ENCODE measurements around the gene HPS4. TPM values are rescaled to one million over a fixed set of nuclear protein-coding genes. Genes with fewer than 3 reads are reported as not detected.

The HPS4 gene
- total and polyA plus RNA-seq, 9 donors, result 18.9 to 37.8 (median 32.5) TPM

DNA sequence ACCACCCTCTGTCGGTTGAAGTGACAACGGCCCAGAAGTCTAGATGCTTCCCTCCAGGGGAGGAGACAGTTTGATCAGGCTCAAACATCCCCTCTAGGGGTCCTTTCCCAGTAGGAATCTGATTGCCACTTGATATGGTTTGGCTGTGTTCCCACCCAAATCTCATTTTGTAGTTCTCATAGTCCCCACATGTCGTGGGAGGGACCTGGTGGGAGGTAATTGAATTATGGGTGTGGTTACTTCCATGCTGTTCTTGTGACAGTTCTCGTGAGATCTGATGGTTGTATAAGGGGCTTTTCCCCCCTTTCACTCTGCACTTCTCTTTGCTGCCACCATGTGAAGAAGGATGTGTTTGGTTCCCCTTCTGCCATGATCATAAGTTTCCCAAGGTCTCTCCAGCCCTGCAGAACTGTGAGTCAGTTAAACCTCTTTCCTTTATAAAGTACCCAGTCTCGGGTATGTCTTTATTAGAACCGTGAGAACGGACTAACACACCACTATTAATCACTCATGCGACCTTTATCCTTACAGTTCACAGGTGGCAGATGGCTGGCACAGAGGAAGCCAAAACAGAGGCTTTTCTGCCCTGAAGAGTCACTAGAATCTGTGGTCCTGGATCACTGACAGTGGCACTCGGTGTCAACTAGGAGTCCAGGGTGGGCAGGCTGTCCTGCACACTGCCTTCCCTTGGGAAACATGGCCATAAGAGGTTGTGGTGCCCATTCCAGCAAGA is 33.0 kb downstream of the HPS4 start:
- WGBS, 3 donors, result 82 to 86% (median 86%) methylated on average over 9 of the region's 9 CpGs
- TF ChIP-seq EP300 (IDR thresholded peaks at IDR 0.05), result no peak
- TF ChIP-seq POLR2A (IDR thresholded peaks at IDR 0.05), result no peak
- TF ChIP-seq, protein P1, sequence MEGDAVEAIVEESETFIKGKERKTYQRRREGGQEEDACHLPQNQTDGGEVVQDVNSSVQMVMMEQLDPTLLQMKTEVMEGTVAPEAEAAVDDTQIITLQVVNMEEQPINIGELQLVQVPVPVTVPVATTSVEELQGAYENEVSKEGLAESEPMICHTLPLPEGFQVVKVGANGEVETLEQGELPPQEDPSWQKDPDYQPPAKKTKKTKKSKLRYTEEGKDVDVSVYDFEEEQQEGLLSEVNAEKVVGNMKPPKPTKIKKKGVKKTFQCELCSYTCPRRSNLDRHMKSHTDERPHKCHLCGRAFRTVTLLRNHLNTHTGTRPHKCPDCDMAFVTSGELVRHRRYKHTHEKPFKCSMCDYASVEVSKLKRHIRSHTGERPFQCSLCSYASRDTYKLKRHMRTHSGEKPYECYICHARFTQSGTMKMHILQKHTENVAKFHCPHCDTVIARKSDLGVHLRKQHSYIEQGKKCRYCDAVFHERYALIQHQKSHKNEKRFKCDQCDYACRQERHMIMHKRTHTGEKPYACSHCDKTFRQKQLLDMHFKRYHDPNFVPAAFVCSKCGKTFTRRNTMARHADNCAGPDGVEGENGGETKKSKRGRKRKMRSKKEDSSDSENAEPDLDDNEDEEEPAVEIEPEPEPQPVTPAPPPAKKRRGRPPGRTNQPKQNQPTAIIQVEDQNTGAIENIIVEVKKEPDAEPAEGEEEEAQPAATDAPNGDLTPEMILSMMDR (IDR thresholded peaks at IDR 0.05), result no peak
- H3K27me3 ChIP-seq, result no peaks in the 10 kb centered on the region
- H3K4me1 ChIP-seq (ENCODE audit: insufficient read depth), result no peaks in the 10 kb centered on the region
- no peaks in the 10 kb centered on the region for H3K36me3 ChIP-seq
- H3K4me3 ChIP-seq, result no peak overlapping the region
- no peaks in the 10 kb centered on the region for H3K9me3 ChIP-seq
- DNase-seq, result no peak
- intact Hi-C loops (cut with DNase I), result no loop called here
- H3K27ac ChIP-seq, result no peak overlapping the region

GRCh38 chr22:26448941-26449340 is 34.6 kb downstream of the HPS4 start:
- Histone ChIP-seq H3K27me3 (no peaks in the 10 kb centered on the region), H3K4me1 (ENCODE audit: insufficient read depth) (no peaks in the 10 kb centered on the region), H3K4me3 (no peak overlapping the region), H3K27ac (no peak overlapping the region), H3K36me3 (no peaks in the 10 kb centered on the region), H3K9me3 (no peaks in the 10 kb centered on the region)
- 58 to 60% (median 60%) methylated on average over 6 of the region's 6 CpGs for WGBS, 3 donors
- intact Hi-C loops (cut with DNase I), result no loop called here
- TF ChIP-seq, protein P1 (IDR thresholded peaks at IDR 0.05), result no peak
- TF ChIP-seq POLR2A (IDR thresholded peaks at IDR 0.05), result no peak
- no peak for TF ChIP-seq EP300 (IDR thresholded peaks at IDR 0.05)
- no peak for DNase-seq

DNA sequence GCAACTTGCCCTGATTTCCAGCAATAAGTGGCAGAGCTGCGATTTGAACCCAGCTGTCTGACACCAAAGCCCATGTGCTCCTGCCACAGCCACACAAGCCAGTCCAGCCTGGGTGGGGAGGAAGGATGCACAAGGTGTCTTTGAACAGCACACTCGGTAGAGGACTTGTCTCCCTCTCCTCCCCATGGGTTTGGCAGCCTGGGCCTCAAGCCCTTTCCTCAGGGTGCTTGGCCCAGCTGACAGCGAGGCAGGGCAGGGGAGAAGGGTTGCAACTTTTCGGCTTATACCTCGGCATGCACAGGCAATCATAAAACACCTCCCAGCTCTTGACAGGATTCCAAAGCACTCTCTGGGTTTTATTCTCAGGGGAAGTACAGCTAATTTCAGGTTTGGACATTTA is 35.2 kb downstream of the HPS4 start:
- 52 to 55% (median 53%) methylated on average over 5 of the region's 5 CpGs for WGBS, 3 donors
- H3K27me3 ChIP-seq, result no peaks in the 10 kb centered on the region
- H3K9me3 ChIP-seq, result no peaks in the 10 kb centered on the region
- DNase-seq, result no peak
- H3K4me1 ChIP-seq (ENCODE audit: insufficient read depth), result no peaks in the 10 kb centered on the region
- intact Hi-C loops (cut with DNase I), result no loop called here
- no peaks in the 10 kb centered on the region for H3K36me3 ChIP-seq
- no peak overlapping the region for H3K4me3 ChIP-seq
- no peak overlapping the region for H3K27ac ChIP-seq
- TF ChIP-seq, protein P1 (IDR thresholded peaks at IDR 0.05), result no peak
- no peak for TF ChIP-seq EP300 (IDR thresholded peaks at IDR 0.05)
- TF ChIP-seq POLR2A (IDR thresholded peaks at IDR 0.05), result no peak

GRCh38 chr22:26447584-26448329 is 35.8 kb downstream of the HPS4 start:
- intact Hi-C loops (cut with DNase I), result no loop called here
- no peak for DNase-seq
- Histone ChIP-seq H3K4me1 (ENCODE audit: insufficient read depth) (no peaks in the 10 kb centered on the region), H3K27me3 (no peaks in the 10 kb centered on the region), H3K27ac (no peak overlapping the region), H3K4me3 (no peak overlapping the region), H3K9me3 (no peaks in the 10 kb centered on the region), H3K36me3 (no peaks in the 10 kb centered on the region)
- 66 to 75% (median 70%) methylated on average over 15 of the region's 15 CpGs for WGBS, 3 donors
- TF ChIP-seq POLR2A (IDR thresholded peaks at IDR 0.05), result no peak
- no peak for TF ChIP-seq EP300 (IDR thresholded peaks at IDR 0.05)
- TF ChIP-seq, protein P1 (IDR thresholded peaks at IDR 0.05), result no peak
